SK-N-SH (cell line): ENCODE results near the gene YJEFN3.

Experiments
- CHD2 ChIP-seq: fragments of 150-350 bp; IDR thresholded peaks from 2 replicates; pipeline ENCODE4 v1.6.1; 2018; ENCODE audit warnings: low read length; ENCODE audit not compliant: partially characterized antibody
- EP300 ChIP-seq, 2 experiments: IDR thresholded peaks; 2 replicates each; pipeline versions ENCODE4 v1.4.0 to v1.6.1; 2012; ENCODE audit warnings: borderline replicate concordance in 1 of 2, low read depth in 1 of 2, low read length in 1 of 2
- EZH2phosphoT487 ChIP-seq: fragments of 200-600 bp; sonication (generic); IDR thresholded peaks from 2 replicates; pipeline ENCODE4 v1.6.1; 2017; ENCODE audit warnings: low read depth, mixed run types, mild to moderate bottlenecking, antibody characterized with exemption, moderate library complexity, borderline replicate concordance
- FOXM1 ChIP-seq: IDR thresholded peaks from 2 replicates; pipeline ENCODE4 v1.4.0; 2012; ENCODE audit warnings: low read depth, mild to moderate bottlenecking
- GABPA ChIP-seq: IDR thresholded peaks from 2 replicates; pipeline ENCODE4 v1.4.0; 2012; ENCODE audit warnings: low read depth, mild to moderate bottlenecking
- POLR2AphosphoS5 ChIP-seq: IDR thresholded peaks from 2 replicates; pipeline ENCODE4 v1.6.1; 2012; ENCODE audit warnings: low read depth, low read length
- RAD21 ChIP-seq: IDR thresholded peaks from 2 replicates; pipeline ENCODE4 v1.6.1; 2012; ENCODE audit warnings: mild to moderate bottlenecking, low read length
- RCOR1 ChIP-seq: fragments of 150-350 bp; IDR thresholded peaks from 2 replicates; pipeline ENCODE4 v1.6.1; 2017; ENCODE audit warnings: antibody characterized with exemption, low read length
- TAF1 ChIP-seq: IDR thresholded peaks from 2 replicates; pipeline ENCODE4 v1.6.1; 2012; ENCODE audit warnings: low read depth, mild to moderate bottlenecking, low read length, moderate library complexity, borderline replicate concordance
- YY1 ChIP-seq: IDR thresholded peaks from 2 replicates; pipeline ENCODE4 v1.4.0; 2012; ENCODE audit warnings: low read depth, mild to moderate bottlenecking
- TF ChIP-seq, protein P1 (sequence below): fragments of 200-600 bp; sonication (generic); IDR thresholded peaks from 2 replicates; pipeline ENCODE4 v1.6.1; 2017; ENCODE audit warnings: antibody characterized with exemption, mild to moderate bottlenecking, moderate library complexity
- TF ChIP-seq, protein P2 (sequence below): IDR thresholded peaks from 2 replicates; pipeline ENCODE4 v1.4.0; 2012; ENCODE audit warnings: low read depth

DNA sequence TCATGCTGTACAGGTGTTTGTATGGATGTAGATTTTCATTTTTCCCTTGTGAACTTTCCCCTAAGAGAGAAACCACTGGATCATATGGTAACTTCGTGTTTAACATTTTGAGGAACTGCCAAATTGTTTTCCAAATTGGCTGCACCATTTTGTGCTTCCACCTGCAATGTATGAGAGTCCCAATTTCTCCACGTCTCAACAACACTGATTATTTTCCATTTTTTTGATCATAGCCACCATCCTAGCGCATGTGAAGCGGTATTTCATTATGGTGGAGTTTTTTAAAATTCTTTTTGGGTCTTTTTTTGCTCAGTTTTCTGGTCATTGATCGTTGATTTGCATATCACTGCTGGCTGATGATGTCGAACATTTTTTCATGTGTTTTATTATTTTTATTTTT is 7.7 kb upstream of the YJEFN3 start:
- no peak for TF ChIP-seq TAF1
- TF ChIP-seq, protein P1, sequence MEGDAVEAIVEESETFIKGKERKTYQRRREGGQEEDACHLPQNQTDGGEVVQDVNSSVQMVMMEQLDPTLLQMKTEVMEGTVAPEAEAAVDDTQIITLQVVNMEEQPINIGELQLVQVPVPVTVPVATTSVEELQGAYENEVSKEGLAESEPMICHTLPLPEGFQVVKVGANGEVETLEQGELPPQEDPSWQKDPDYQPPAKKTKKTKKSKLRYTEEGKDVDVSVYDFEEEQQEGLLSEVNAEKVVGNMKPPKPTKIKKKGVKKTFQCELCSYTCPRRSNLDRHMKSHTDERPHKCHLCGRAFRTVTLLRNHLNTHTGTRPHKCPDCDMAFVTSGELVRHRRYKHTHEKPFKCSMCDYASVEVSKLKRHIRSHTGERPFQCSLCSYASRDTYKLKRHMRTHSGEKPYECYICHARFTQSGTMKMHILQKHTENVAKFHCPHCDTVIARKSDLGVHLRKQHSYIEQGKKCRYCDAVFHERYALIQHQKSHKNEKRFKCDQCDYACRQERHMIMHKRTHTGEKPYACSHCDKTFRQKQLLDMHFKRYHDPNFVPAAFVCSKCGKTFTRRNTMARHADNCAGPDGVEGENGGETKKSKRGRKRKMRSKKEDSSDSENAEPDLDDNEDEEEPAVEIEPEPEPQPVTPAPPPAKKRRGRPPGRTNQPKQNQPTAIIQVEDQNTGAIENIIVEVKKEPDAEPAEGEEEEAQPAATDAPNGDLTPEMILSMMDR = no peak
- no peak for TF ChIP-seq CHD2
- TF ChIP-seq, protein P2, sequence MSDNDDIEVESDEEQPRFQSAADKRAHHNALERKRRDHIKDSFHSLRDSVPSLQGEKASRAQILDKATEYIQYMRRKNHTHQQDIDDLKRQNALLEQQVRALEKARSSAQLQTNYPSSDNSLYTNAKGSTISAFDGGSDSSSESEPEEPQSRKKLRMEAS = no peak
- no peak for TF ChIP-seq YY1
- no peak for TF ChIP-seq EP300 (IDR thresholded peaks at IDR 0.05; ENCODE audit: borderline replicate concordance in 1 of 2, low read depth in 1 of 2, low read length in 1 of 2)
- no peak for TF ChIP-seq FOXM1
- TF ChIP-seq RAD21 = no peak
- no peak for TF ChIP-seq RCOR1
- TF ChIP-seq GABPA = no peak
- TF ChIP-seq POLR2AphosphoS5 = no peak
- TF ChIP-seq EZH2phosphoT487 = no peak
